T-helper 2 cell treated with Interferon-gamma antibody and Interleukin-4, amounts not matched to agents 5 μg/mL and 100 μg/mL, for 36 hours (primary cell): ENCODE results near the gene PGLYRP4.

Experiments
- DNase-seq: peaks from one replicate; pipeline ENCODE4 v3.0.0; 2021; ENCODE audit warnings: low spot score
- H3K27ac Mint-ChIP-seq: one replicate; pipeline ENCODE4 v1.8.0; 2021; ENCODE audit warnings: mild to moderate bottlenecking, mixed read lengths
- H3K27me3 Mint-ChIP-seq: one replicate; pipeline ENCODE4 v1.8.0; 2021; ENCODE audit warnings: low read depth, mixed read lengths
- H3K36me3 Mint-ChIP-seq: one replicate; pipeline ENCODE4 v1.8.0; 2021; ENCODE audit warnings: low read depth, mixed read lengths
- H3K4me1 Mint-ChIP-seq: one replicate; pipeline ENCODE4 v1.8.0; 2021; ENCODE audit warnings: low read depth, mixed read lengths
- H3K4me3 Mint-ChIP-seq: one replicate; pipeline ENCODE4 v1.8.0; 2022; ENCODE audit warnings: mild to moderate bottlenecking, moderate library complexity, mixed read lengths
- H3K9me3 Mint-ChIP-seq: one replicate; pipeline ENCODE4 v1.8.0; 2021; ENCODE audit warnings: mixed read lengths

Gene PGLYRP4

GRCh38 chr1:153291514-153291913, 57.1 kb downstream of the PGLYRP4 start:
- H3K4me1 Mint-ChIP-seq: peaks cover 10% of the 10 kb centered on the region
- H3K36me3 Mint-ChIP-seq: no peaks in the 10 kb centered on the region
- no peak for DNase-seq
- H3K27me3 Mint-ChIP-seq: peaks cover 8% of the 10 kb centered on the region
- no peak overlapping the region for H3K4me3 Mint-ChIP-seq
- no peak overlapping the region for H3K27ac Mint-ChIP-seq
- no peaks in the 10 kb centered on the region for H3K9me3 Mint-ChIP-seq

GRCh38 chr1:153288634-153289275, 59.9 kb downstream of the PGLYRP4 start:
- no peaks in the 10 kb centered on the region for H3K36me3 Mint-ChIP-seq

More at GRCh38 chr1:153288634-153289275, 59.9 kb downstream of the PGLYRP4 start:
- Mint-ChIP-seq H3K27ac (no peak overlapping the region), H3K4me3 (no peak overlapping the region), H3K9me3 (no peaks in the 10 kb centered on the region), H3K4me1 (peaks cover 5% of the 10 kb centered on the region), H3K27me3 (peaks cover 3% of the 10 kb centered on the region)
- no peak for DNase-seq
